H1 (cell line): ENCODE results near the gene DBR1. TPM values are rescaled to one million over a fixed set of nuclear protein-coding genes. Genes with fewer than 3 reads are reported as not detected.

Experiments used
- CBX5 ChIP-seq: fragments of 300-800, 300-1000 bp; sonication (generic); IDR thresholded peaks from 2 replicates; pipeline ENCODE4 v1.7.1; 2016; ENCODE audit warnings: antibody characterized with exemption, low read length, low read depth
- KDM1A ChIP-seq: fragments of 200-600, 300-600 bp; sonication (generic); IDR thresholded peaks from 2 replicates; pipeline ENCODE4 v1.7.1; 2016; ENCODE audit warnings: mild to moderate bottlenecking, low read length, borderline replicate concordance
- SP2 ChIP-seq: IDR thresholded peaks from 2 replicates; pipeline ENCODE4 v1.6.1; 2012; ENCODE audit warnings: mild to moderate bottlenecking, low read length, inconsistent platforms
- polyA plus RNA-seq, 7 experiments: library from polyadenylated mRNA; depleted of rRNA in 3 of 7; stranded (reverse) in 5 of 7; unstranded in 2 of 7; fragments of >200 nt in 5 of 7; fragments of 200-250 nt in 2 of 7; gene quantifications; 1 replicate in 5 of 7; 2 replicates in 1 of 7; 4 replicates in 1 of 7; pipeline versions ENCODE4 v1.2.1 to v1.2.3, GENCODE V29; 2011 to 2013; ENCODE audit warnings: missing spikeins in 2 of 7, mixed read lengths in 2 of 7
- total RNA-seq: library from RNA; stranded (reverse); fragmentation: NEBNext Ultra II Directional; extraction: Animal tissue kit (Norgen Biotek cat#: 25700); gene quantifications from 2 replicates; pipeline ENCODE4 v1.2.1, GENCODE V29; 2021

Gene DBR1
- total and polyA plus RNA-seq, 2 of the 8 experiments (the other 6 are each of a cell fraction or from before 2014, with no cell fraction given), result 10.1 to 18.3 TPM

- TF ChIP-seq KDM1A (no peak), CBX5 (no peak), SP2 (no peak)
Measured at GRCh38 chr3:138119423-138119766, 55.3 kb downstream of the DBR1 start (continued).
